Dedifferentiated amniotic fluid mesenchymal stem cell (primary cell): Measurements from ENCODE around the gene ENDOU.

Source experiments
- DNase-seq: peaks from one replicate; pipeline ENCODE4 v3.0.0-alpha.2; 2016; ENCODE audit errors: extremely low spot score

The ENDOU gene

GRCh38 chr12:47718531-47718930 lies 6.8 kb downstream of the ENDOU start:
- DNase-seq = no peak

GRCh38 chr12:47717443-47718193 lies 7.7 kb downstream of the ENDOU start:
- DNase-seq = peak; percentile 89

- DNase-seq = no peak
Observed at GRCh38 chr12:47717046-47717442, 8.2 kb downstream of the ENDOU start.

GRCh38 chr12:47715877-47716548 lies 9.3 kb downstream of the ENDOU start:
- no peak for DNase-seq

- peak; percentile 70 for DNase-seq
Observed at GRCh38 chr12:47715393-47715876, 9.9 kb downstream of the ENDOU start.

GRCh38 chr12:47714826-47715386 lies 10.4 kb downstream of the ENDOU start:
- DNase-seq = no peak

- no peak for DNase-seq
Observed at GRCh38 chr12:47712171-47712570, 13.1 kb downstream of the ENDOU start.

- DNase-seq = no peak
Observed at GRCh38 chr12:47711448-47711847, 13.8 kb downstream of the ENDOU start.

GRCh38 chr12:47710278-47710677 lies 15.0 kb downstream of the ENDOU start:
- no peak for DNase-seq

- no peak for DNase-seq
Observed at GRCh38 chr12:47709671-47710070, 15.6 kb downstream of the ENDOU start.

- DNase-seq = no peak
Observed at GRCh38 chr12:47709237-47709636, 16.1 kb downstream of the ENDOU start.

- no peak for DNase-seq
Observed at GRCh38 chr12:47707905-47708543, 17.3 kb downstream of the ENDOU start.

GRCh38 chr12:47707355-47707754 lies 17.9 kb downstream of the ENDOU start:
- DNase-seq = no peak

GRCh38 chr12:47705566-47706425 lies 19.5 kb downstream of the ENDOU start, which contains the start of gene RPAP3:
Gene RPAP3 (minus strand): TSS chr12:47706030. CDS start chr12:47702840, 3,190 bp downstream.
- DNase-seq = peak; percentile 92

- no peak for DNase-seq
Observed at GRCh38 chr12:47705229-47705565, 20.1 kb downstream of the ENDOU start.

- DNase-seq = no peak
Observed at GRCh38 chr12:47704719-47705118, 20.6 kb downstream of the ENDOU start.

- DNase-seq = no peak
Observed at GRCh38 chr12:47700263-47700662, 25.0 kb downstream of the ENDOU start.

- no peak for DNase-seq
Observed at GRCh38 chr12:47698631-47699030, 26.7 kb downstream of the ENDOU start.

- no peak for DNase-seq
Observed at GRCh38 chr12:47698055-47698454, 27.2 kb downstream of the ENDOU start.

GRCh38 chr12:47689215-47689614 lies 36.1 kb downstream of the ENDOU start:
- no peak for DNase-seq

- no peak for DNase-seq
Observed at GRCh38 chr12:47687636-47688035, 37.7 kb downstream of the ENDOU start.
